NCI-H748 treated with DMSO at 0.1 percent for 48 hours (cell line): ENCODE results near the gene CFAP46.
"Not testable (repeated sequence)": the region's sequence is repeated elsewhere in the genome, so short reads cannot be mapped to it uniquely, and the experiment has no call there.

Experiments
- DNase-seq: peaks from one replicate; lab custom pipeline; 2025; lab: John Stamatoyannopoulos, UW

CFAP46 gene

DNA sequence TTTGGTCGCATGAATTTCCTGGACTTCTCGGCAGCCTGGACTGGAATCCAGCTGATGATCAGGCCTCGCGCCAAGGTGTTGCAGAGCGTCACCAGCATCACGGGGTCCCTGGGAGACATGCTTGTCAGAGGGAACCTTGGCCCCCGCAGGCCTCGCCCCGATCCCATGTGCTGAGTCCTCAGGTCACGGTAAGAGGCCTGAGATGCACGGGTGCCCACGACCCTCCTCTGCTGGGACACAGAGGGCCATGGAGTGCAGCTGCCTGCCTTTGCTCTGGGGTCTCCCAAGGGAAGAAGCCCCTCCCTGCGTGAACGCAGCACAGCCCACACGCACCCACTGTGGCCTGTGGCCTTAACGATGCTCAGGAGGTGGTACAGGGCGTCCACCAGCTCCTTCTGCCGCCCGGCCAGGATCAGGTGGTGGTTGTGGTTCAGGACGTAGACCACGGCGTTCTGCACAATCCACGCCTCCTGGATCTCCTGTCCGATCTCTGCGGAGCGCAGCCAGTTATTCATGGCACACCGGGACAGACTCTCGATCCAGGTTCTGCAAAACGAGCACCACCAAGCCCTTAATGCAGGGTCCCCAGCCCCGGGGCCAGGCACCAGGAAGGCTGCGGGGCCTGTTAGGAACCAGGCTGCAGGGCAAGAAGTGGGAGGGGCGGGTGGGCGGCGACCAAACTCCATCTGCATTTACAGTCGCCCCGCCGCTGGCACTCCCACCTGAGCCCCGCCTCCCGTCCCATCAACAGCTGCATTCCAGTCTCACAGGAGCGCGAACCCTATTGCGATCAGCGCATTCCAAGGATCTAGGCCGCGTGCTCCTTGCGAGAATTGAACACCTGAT is 29.4 kb downstream of the CFAP46 start:
- DNase-seq, result no peak

DNA sequence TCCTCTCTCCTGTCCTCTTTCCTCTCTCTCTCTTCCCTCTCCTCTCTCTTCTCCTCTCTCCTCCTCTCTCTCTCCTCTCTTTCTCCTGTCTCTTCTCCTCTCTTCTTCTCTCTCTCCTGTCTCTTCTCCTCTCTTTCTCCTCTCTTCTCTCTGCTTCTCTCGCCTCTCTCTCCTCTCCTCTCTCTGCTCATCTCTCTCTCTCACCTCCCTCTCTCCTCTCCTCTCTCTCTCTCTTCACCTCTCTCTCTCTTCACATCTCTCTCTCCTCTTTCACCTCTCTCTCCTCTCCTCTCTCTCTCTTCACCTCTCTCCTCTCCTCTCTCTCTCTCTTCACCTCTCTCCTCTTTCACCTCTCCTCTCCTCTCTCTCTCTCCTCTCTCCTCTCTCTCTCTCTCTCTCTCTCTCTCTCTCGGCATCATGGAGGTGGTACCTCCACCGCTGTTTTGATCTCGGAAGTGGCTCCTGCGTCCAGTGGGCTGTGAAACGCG is 30.1 kb downstream of the CFAP46 start:
- DNase-seq, result no peak

DNA sequence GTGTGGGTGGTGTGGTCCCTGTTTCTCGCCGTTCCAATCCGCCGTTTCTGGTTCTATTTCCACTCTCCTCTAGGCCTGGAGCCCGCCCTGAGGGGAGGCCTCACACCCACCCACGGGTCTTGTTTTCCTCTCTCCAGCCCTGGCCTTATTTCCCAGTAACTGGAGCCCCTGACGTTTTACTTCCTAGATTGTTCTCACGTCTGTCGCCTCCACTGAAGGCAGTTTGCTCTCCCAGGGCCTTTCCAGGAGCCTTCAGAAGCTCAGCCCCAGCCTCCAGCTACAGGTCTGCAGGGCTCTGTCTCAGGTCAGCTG is 30.6 kb downstream of the CFAP46 start:
- DNase-seq, result no peak

DNA sequence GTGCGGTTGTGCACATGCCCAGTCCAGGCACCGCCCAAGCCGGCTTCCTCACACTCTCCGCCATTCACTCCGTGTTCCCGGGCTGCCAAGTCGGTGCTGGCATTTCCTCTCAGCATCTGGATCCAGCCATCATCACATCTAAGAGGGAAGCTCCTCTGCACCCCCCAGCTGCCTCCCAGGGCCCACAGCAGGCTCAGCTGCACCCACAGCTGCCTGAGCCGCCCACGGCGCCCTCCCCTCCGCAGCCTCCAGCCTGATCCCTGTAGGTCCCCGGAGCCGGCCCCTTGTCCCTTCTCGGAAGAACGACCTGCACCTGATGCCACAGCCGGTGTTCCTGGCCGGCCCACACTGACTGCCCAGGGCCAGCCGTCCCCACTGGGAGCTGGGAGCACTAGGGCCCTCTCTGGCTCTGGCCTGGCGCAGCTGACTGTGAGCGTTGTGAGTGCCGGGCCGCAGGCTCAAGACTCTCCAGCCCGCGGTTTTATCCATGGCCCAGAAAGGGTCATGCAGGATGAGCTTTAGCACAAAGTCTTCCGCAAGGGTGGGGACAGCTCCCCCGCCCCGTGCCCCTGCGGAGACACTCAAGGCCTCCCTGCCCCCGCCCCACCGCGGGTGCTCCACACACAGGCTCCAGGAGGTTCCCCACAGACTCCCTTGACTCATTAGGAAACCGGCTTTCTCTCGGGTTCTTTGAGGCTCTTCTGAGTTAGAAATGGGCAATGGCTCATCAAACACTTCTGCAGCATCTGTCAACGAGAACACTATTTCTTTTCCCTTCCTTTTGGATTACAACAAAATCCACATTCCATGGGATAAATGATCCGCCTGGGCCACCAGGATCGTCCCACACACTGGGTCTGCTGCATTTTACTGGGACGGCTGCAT is 31.2 kb downstream of the CFAP46 start:
- DNase-seq, result no peak

DNA sequence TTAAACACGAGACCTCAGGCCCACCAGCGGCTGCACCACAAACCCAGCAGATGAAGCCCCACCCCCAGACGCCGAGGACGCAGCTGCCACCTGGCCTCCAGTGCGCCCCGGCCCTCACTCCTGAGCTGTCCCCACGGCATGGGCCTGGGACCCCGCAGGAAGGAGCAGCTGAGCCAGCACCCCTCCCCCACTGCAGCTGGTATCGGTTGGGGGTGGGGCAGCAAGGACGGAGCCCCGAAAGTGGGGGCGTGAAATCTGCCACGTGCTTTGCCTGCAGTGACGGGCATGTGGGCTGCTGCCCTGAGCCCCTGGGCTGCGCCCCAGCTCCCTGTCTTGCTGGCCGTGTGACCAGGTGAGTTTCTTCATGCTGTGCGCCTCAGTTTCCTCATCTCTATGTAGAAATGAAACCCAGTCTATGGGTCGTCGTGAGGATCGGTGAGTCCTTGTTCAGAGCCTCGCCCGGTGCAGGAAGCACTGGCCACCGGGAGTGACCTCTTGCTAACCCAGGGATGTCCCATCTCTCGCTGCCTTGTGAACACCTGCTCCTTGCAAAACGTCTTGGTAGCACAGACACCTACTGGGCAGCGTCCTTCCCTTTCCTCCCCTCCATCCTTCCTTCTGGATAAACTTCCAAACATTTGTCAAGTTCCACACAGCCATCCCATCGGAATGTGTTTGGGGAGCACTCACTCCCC is 32.0 kb downstream of the CFAP46 start:
- no peak for DNase-seq

DNA sequence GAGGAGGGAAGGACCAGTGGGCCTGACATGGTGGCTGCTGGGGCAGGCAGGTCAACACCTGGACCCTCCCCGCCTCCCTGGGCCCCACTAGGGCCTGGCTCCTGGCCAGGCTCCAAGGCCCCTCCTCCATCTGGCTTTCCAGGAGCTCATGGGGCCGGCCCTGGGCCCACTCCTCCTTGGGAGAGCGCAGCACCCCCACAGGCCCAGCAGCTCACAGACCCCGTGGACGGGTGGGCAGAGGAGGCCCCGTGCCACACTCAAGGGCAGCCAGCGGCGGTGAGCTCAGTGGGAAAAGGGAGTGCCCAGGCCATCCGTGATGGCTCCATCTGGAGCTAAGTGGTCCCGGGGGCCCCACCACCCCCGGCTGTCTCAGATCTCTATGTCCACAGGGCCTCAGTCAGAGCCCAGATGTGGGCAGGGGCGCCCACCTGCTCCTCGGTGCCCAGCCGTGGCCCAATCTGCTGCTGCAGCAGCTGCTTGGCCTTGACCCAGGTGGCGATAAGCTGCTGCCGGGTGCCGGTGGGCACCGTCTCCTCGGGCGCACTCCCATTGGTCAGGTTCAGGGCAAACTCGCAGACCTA is 32.8 kb downstream of the CFAP46 start:
- no peak for DNase-seq

DNA sequence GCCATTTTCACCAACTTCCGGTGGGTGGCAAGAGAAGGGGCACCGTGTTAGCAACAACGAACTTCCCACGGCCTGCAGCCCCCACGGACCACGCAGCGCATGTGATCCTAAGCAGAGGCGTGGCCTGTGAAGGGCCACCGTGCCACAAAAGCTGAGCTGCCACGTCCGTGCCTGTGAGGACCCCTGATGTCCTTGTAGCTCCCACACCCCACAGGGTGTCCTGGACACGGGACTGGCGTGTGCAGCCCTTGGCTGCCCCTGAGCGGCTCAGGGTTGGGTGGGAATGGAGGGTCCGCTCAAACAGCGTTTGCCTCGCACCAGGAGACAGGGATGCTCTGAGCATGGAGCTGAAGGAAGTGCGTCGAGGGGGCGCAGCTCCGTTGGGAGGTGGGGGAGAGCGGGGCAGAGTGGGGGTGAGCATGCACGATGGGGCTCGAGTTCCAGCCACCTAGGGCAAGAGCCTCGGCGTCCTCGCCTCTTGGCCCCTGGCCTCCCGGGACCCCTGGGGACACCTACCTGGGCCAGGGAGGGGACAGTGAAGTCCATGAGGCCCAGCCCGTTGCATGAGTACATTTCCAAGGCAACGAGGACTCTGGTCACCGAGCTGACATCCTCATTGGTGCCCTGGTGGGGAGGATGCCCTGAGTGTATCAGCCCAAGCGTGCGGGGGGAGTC is 33.6 kb downstream of the CFAP46 start:
- DNase-seq, result no peak

DNA sequence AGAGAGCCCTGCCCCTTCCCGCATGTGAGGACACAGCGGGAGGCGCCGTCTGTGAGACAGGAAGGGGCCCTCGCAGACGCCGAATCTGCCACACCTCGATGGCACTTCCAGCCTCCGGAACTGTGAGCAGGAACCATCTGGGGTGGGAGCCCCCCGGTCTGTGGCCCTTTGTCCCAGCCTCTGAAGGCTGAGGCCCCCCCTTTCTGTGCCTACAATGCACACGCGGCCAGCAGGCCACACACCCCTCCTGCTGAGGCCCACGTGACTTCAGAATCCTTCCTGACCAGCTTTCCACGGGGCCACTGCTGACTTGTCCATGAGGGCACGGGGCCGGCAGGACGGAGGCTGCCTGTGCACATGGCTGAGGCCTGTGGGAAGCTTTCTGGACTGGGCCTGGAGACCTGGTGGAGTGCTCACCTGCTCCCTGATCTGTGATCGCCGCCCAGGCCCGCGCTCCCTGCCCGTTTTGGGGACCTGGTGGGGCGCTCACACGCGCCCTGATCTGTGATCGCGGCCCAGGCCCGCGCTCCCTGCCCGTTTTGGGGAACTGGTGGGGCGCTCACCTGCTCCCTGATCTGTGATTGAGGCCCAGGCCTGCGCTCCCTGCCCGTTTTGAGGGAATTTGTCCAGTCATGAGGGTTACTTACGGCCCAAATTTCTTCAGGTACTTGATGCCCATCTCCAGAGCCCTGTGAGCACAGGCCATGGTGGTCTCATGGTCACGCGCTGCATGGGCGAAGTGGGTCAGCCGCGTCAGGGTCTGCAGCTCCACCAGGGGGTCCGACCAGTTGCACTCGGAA is 34.3 kb downstream of the CFAP46 start:
- DNase-seq, result no peak

DNA sequence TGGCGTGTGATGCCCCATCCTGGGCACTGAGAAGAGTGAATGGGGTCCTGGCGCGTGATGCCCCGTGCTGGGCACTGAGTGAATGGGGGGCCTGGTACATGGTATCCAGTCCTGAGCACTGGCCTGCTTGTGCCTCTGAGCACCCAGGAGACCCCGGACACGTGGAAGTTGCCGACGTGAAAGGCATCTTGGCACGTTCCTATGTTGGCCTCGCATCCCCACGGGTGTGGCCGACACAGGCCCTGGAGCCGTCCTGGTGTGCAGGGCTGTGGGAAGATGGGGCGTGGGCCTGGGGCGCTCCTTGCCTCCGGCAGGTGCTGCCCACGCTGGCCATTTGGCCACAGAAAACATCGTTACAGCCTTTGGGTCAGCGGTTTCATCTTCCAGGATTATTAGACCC is 35.5 kb downstream of the CFAP46 start:
- DNase-seq, result no peak

DNA sequence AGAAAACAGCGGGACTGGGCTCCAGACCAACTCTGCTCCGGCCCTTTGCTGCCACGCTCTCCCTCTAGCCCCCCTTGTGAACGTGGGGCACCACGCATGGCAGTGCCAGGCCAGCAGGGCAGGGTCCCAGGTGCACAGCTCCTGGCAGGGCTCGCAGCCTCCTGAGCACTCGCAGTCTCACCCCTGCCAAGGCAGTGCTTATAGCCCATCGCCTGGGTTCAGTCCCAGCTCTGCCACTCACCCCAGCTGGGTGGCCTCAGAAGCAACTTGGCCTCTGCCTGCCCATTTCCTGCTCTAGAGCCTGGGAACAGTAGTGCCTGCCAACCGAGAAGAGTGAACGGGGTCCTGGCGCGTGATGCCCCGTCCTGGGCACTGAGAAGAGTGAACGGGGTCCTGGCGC is 36.3 kb downstream of the CFAP46 start:
- no peak for DNase-seq

DNA sequence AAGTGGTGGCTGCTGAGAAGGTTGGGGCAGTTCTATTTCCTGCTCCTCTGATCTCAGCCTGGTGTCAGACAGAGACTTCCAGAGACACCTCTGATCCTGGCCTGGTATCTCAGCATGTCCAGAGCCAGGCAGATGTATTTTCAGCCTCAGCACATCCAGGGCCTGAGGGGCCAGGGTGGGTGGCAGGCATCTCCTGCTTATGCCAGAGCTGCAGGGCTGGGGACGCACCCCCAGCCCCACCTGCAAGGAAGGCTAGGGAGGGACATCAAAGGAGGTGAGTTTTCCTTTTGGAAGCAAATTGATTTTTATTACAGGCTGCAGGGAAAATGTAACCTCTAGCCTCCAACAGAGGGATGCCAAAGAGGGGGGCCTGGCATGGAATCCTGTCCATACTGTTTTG is 36.7 kb downstream of the CFAP46 start:
- DNase-seq, result no peak

DNA sequence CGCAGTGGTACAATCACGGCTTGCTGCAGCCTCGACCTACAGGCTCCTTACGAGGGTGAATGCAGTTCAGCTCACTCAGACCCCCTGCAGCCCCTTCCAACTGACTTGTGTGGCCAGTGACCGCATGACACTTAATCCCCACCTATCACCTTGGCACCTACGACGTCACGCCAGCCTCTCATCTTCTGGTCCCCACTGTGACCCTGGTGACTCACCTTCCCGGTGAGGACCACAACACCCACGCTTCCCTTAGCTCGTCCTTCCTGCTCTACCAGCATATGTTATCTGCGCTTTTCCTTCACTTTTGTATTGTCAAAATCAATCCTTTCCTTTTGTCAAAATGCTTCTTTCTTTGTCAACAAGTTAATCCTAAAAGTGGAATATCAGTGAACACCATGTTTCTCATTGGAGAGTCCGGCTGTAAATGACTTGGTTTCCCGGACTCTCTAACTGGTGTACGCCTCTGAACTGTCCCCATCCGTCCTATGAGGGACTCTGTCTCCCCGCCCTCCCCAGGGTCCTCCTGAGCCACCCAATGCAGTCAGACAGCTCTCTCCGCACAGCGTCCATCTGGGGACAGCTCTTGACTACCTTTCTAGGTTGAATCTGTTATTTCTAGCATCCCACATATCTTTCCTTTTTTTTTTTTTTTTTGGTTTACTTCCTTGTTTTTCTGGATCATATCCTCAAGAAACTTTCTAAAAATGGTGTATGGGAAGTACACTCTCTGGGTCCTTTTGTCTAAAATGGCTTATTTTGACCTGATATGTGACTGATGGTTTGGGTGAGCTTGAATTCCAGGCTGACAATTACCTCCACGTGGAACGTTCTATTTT is 37.3 kb downstream of the CFAP46 start:
- DNase-seq, result no peak

DNA sequence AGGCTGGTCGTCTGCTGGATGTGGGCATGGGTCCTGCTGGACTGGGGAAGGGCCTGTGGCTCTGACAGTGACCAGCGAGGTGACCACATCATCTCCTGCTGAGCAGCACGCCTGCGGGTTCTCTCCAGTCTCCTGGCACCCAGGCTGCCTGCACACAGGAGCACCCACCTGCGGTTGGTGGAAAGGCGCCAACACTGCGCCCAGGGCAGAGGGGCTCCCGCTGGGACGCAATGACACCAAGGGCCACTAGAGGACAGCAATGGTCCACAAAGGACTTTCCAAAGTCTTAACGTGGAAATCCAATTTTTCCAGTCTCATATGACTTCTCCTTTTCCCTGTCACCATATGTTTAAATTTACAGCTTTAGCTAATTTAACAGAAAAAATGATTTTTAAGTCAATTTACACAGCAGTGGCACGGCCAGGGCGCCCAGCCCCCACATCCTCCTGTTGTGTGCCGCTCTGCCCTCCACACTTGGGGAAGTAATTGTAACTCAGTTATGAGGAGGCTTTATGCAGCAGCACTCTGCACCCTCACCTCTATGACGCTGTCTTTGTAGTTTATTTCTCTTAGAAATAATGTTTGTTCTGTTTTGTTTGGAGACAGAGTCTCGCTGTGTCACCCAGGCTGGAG is 38.1 kb downstream of the CFAP46 start:
- DNase-seq, result no peak

DNA sequence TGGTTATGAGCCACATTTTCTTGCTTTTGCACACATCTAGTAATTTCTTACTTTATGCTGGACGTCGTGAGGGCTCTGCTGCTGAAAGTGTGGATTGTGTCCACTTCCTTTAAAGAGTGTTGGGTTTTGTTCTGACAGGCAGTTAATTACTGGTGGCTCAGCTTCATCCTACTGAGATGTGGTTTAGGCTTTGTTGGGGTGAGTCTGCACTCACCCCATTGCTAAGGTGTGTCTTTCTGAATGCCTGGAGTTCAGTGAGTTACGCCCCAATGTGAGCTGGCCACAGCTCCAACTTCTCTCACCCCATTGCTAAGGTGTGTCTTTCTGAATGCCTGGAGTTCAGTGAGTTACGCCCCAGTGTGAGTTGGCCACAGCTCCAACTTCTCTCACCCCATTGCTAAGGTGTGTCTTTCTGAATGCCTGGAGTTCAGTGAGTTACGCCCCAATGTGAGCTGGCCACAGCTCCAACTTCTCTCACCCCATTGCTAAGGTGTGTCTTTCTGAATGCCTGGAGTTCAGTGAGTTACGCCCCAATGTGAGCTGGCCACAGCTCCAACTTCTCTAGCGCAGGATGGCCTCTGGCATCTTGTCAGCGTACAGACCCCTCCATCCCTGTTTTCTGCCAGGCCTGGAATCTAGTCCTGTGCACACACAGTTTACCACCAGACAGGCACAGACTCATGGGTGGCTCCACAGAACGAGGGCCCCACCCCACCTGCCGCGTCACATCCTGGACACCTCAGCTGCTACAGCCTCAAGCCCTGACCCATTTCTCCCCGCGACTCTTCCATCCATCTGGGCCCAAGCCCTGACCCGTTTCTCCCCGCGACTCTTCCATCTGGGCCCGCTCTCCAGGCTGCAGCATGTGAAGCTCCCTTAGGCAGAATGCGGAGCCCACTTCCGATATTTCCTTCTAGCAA is 39.5 kb downstream of the CFAP46 start:
- DNase-seq, result not testable (repeated sequence)

DNA sequence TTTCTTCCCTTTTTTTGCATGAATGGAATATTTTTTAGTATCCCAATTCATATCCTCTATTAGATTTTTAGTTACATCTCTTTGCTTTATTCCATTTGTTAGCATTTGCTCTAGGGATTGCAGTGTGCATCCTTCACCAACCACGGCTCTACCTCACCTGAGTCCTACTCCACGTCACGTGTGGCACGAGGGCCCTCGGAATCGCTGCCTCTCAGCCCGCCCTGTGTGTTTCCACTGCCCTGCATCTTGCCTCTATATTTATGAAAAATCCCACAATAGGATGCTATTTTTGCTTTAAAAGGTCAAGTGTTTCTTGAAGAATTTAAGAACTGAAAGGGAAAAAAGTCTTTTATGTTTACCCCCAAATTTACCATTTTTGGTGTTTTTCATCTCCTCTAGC is 41.0 kb downstream of the CFAP46 start:
- DNase-seq, result no peak

DNA sequence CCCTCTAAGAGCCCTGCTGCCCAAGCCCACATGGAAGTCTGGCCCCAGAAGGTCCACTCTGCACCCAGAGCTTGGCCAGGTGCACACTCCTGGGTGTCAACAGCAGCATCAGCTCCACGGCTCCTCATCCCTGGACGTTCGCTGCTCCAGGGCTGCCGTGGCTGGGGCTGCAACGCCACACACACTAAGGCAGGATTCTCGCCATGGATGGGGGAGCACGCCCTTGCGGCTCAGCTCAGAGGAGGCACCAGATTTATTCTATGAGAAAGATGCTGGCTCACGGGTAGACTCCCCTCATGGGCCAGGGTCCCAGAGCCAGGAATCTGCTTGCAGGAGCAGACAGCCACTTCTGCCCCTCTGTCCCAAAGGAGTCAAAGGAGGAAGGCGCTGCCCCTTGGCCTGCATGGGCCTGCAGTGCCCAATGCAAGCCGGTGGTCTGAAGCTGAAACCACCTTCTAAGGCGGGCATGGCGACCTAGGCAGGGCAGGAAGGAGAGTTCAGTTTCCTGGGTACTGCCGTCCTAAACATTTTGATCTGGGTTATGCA is 42.1 kb downstream of the CFAP46 start:
- DNase-seq, result no peak

DNA sequence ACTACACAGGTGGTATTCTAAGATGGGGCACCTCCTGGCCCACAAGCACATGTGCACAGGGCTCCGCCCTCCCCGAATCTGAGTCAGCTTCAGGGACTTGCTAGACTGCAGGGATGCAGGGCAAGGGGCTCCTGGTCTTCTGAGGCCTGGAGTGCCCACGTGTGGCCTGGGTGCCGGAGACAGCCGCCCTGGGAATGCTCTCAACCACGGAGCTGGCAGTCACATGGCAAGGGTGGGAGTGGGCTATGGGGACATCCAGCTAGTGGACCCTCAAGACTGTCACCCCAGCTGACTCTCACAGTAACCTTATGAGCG is 42.7 kb downstream of the CFAP46 start:
- no peak for DNase-seq

DNA sequence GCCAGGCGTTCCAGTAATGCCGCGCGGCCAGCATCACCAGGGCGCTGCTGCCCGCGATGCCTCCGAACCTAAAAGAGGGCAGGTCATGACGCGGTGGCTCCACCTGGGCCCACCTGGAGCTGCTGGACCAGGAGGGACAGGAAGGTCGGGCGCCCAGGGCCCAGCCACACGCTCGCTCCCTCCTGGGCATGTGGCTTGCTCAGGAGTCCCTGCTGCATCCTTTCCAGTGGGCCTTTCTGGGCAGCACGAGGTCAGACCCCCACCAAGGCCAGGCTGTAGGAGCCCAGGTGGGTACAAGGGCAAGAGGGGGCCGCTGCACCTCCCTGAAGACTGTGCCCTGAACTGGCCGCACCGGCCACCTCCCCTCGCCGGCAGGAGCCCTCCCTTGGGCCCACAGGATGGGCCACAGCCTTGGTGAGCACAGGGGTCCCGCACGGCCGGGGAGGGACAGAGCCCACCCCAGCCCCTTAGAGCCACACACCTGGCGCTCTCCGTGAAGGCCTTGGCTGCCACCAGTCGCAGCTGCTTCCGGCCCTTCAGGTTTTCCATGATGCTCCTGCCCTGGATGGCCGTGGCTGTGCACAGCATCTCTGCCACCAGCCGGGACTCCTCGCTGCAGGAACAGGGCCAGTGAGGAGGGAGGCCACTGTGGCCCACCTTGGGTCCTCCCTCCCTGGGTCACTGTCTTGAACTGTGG is 43.2 kb downstream of the CFAP46 start:
- no peak for DNase-seq
